GM18951 (cell line): ENCODE data around the gene ACRBP.

Experiments used
- POLR2A ChIP-seq: IDR thresholded peaks from 4 replicates; pipeline ENCODE4 v1.6.1; 2011; ENCODE audit warnings: mild to moderate bottlenecking; ENCODE audit not compliant: insufficient read length, insufficient read depth; ENCODE audit errors: extremely low read depth
- in situ Hi-C: fragments of 300-500 bp; cut with MboI; formaldehyde crosslinking; loops from one replicate; pipeline ENCODE4 v1.12.0; 2022; ENCODE audit warnings: low sequenced_read_pairs, mixed read lengths, inconsistent platforms; ENCODE audit not compliant: unreplicated experiment

The ACRBP gene

DNA sequence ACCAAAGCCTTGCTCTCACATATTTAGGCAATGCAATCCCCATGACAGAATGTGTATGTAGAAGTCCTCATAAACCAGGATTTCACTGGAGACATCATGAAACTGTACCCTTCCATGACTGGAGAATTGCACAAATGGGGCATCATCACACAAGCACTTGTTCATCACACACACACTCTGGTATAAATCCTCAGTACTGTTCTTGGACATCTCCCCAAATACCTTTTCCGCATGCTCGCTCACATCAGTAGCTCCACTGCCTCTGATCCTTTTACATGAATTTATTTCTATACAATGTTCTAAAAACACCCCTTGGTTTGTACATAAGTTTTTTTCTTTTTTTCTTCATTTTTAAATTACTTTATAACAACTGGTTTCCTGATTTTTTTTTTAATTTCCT, 19.0 kb upstream of the ACRBP start:
- TF ChIP-seq POLR2A: no peak
- in situ Hi-C loops: no loop called here

DNA sequence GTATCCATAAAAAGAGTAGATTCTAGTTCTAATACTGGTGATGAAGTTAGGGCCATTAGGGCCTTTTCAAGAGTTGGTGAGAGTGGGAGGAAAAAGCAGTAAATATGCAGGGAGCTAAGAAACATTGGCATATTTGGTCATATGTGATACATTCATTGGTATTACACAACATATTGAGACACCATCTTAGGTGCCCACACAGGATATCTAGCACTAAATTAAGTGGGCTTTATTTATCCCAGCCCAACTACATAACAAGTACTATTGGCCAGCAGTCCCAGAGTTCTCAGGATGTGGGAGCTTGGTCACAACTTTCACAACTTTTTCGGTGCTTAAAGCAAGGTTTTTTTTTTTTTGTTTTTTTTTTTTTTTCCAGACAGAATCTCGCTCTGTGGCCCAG, 17.7 kb upstream of the ACRBP start:
- no peak for TF ChIP-seq POLR2A
- in situ Hi-C loops: no loop called here

DNA sequence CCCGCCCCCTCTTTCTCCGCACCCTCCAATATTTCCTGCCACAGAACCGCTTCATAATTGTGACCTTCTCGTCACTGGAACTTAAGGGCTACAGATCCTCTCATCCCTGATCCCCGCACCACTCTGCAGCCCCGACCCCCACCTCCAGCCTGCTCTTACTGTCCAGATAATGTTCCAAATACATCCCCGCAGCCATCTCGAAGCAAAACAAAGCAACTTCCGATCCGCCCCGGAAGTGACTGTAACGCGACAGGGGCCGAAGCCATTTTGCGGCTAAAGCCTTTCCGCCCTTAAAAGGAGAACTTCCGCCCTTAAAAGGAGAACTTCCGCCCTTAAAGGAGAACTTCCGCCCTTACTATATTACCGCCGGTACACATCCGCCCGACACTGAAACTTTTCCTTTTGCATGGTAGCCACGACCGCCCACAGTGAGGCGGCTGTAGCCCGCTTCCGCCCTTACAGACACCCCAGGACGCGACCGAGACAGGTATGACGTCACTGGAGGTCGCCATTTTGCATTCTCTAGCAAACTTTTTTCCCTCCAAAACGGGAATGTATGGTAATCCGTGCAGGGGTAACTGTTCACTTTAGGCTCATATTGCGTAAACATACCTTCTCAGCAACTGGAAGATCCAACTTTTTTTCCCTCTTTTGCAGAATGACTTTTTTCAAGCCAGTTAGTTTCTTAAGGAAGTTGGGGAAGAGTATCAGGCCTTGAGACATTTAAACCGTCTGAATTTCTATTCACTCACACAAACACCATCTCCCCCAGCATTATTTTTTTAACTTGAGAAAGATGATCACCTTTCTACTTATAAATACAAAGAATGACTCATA, 15.9 kb upstream of the ACRBP start, which contains the start of gene ING4:
ING4 (minus strand) TSS at position 214 of the 837 bp plus-strand sequence; CDS start at position 196, 18 bp downstream.
- TF ChIP-seq POLR2A: peak; percentile 56
- in situ Hi-C loops: no loop called here

DNA sequence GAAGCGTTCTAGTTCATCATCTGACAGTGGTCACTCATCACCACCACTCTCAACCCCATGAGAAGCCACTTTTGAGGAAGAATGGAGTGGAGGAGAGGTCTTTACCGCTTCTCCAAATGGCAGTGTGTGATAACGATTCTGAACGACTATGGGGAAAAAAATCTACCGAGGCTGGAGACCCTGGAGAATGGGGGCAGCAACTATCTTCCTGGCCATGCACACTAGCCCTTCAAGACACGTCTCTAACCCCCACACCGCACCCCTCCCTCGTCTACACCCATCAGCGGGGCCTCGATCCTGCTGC, 15.3 kb upstream of the ACRBP start:
- no peak for TF ChIP-seq POLR2A
- in situ Hi-C loops: no loop called here

DNA sequence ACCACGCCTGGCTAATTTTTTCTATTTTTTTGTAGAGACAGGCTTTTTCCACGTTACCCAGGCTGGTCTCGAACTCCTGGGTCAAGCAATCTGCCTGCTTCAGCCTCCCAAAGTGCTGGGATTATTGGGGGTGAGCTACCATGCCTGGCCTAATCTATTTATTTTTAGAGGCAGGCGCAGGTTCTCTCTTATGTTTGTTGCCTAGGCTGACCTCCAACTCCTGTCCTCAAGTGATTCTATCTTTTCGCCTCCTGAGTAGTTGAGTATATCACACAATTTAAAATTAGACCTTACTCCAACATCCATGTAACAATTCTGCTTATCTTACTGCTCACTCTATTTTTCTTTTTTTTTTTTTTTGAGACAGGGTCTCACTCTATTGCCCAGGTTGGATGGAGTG, 6.8 kb upstream of the ACRBP start:
- in situ Hi-C loops: no loop called here
- TF ChIP-seq POLR2A: no peak

DNA sequence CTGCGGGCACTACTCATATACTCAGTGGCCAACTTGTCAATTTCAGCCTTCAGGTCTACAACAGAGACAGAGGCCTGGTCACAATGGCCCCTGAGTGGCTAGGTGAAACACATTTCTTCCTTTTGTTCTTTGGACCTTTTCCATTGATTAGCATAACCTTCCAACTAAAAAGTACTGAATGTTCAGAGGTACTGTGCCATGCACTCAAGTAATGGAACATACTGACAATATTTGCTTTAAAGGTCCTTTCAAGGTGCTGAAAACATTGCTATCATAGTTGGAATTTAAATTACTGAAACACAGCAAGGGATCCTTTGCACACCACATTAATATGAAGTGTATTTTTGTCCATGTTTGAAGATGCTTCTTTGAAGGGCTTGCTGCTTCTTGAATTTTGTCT, 6.1 kb upstream of the ACRBP start:
- in situ Hi-C loops: no loop called here
- TF ChIP-seq POLR2A: no peak

DNA sequence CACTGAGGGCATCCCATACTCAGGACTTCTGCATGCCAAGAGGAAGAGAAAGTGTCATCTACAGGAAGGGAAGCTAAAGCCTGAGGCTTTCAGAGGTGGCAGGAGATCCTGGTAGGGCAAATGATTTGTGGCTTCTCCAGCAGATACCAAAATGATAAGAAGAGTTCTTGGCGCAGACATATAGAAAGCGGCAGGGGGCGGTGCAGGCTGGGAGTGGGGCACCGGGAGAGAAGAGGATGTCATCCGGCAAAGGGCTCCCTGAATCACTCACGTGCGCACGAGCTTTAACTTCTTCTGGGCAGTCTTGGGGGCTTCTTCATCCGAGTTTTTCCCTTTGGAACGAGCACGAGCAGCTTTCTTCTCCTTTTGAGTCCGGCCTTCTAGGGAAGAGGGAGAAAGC, 5.2 kb upstream of the ACRBP start:
- no peak for TF ChIP-seq POLR2A
- in situ Hi-C loops: no loop called here

DNA sequence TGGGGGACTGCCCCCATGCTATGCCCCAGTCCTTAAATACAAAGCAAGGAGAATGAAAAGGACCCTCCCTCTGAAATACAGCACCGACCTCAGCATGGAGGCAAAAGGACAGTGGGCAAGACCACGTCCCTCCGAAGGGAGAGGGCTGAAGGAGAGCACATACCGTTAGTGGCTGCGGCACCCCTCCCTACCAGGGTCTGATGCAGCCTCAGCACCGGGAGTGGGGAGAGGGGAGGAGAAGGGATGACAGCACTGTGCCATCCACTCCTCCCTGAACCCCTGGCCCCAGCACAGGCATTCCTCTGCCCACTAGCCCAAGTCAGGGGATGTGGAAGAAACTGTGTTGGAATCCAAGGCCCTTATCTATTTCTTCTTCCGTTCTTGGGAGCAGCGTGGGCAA, 3.6 kb upstream of the ACRBP start:
- in situ Hi-C loops: no loop called here
- TF ChIP-seq POLR2A: no peak

DNA sequence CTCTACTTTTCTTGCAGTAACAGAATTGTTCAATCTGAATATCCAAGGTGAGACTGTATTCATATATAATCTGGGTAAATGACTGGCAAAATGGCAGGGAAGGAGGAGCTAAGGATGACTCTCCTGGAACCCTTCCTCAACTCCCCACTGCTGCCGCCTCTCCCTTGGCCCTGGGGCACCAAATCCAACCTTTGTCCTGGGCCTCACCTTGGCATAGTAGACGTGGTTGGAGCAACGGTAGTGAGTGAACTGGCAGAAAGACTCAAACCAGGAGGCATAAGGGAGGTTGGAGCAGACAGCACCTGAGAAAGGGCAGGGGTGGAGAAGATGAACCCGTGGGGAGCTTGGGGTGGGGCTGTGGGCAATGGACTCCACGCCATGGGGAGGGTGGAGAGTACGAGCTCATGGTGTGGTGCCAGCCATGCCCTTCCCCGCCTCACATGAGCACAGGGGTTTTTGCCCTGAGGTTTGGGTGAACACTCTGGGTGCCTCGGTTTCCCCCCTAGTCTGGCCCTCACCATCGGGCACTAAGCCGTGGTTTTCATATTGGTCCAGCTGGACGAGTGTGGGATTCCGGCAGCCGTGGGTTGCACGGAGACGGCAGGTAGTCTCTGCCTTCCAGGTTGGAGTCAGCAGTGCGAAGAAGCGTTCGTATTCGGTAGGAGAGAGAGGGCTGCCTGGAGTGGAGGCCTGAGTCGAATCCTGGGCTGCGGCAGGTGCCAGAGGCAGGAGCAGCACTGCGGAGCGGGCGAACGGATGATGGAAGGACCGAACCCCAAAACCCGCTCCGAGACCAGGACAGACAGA, 753 bp downstream of the ACRBP start:
- no peak for TF ChIP-seq POLR2A
- in situ Hi-C loops: no loop called here

DNA sequence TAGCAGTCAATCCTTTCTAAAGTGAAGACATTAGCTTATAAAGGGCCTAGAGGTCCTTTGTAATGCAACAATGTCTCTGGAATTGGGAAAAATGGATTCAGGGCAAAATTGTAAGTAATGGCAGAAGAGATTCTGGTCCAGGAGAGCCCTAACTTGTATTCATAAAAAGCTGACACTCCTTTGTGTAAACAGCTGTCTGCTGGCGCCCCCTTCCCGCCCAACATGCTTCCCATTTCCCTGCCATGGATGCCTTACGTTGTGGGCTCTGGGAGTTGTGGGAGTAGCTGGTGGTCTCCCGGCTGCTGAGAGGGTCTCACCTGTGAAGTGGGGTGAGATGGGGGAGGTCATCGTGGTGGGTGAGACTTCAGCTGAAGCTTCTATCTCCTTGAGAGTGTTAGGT, 2.3 kb downstream of the ACRBP start:
- in situ Hi-C loops: no loop called here
- no peak for TF ChIP-seq POLR2A

DNA sequence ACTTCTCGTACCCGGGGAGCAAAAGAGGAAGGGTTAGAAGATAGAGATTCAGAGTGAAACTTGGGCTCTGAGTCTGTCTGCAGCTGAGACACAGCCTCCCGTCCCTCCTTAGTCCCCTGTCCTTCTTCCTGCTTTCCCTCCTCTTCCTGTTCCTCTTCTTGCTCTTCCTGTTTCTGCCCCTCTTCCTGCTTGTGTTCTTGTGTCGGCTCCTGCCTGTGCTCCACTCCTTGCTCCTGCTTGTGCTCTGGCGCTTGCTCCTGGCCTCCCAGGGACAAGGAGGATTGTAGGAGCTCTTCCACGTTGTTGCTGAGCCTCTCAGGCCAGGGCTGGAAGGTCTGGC, 3.0 kb downstream of the ACRBP start:
- in situ Hi-C loops: no loop called here
- no peak for TF ChIP-seq POLR2A

DNA sequence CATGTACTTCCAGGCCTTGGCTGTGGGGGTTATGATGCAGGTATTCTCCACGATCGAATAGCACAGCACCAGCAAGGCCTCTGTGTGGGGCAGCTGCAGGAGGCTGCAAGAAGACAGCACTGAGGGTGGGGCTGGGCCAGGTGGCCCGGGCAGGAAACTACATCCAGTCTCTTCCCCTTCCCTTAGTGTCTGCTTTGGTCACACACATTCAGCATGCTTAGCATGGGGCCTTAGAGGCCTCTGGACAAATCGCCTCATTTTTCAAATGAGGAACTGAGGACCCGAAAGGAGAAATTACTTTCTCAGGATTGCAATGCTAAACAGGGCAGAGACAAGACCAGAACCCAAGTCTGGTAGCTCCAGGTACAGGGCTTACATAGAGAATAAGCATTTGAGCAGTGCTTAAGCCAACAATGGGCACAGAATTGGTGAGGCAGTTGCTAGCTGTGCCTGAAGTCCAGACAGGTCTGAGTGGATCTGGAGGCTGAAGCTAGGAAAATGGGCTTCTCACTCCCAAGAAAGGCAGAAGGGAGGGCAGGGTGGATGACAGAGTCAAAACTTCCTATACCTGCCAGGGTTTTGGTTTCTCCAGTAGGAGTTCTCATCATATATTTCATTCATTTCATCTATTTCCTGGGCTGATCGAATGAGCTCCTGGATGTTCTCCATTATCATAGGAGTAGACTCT, 3.5 kb downstream of the ACRBP start:
- in situ Hi-C loops: no loop called here

DNA sequence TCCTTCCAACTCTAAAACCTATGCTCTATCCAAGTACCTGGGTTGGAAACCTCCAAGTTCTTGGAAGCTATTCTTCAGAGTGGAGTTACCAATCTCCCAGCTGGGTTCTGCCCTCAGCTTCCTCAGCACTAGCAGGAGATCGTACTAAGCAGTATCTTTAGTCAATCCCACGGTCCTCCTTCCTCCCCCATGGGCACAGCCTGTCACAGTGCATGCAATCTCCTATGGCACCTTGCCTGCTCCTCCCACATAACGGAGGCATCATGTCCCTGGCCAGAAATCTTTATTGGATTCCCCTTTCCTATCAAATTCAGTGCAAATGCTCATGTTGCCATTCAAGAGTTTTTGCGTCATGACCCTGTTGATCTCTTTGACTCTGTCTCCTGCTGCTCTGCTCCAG, 6.1 kb downstream of the ACRBP start:
- no peak for TF ChIP-seq POLR2A

More for the DNA sequence above, 3.5 kb downstream of the ACRBP start:
- TF ChIP-seq POLR2A: no peak

More for the DNA sequence above, 6.1 kb downstream of the ACRBP start:
- in situ Hi-C loops: no loop called here
